ENCODE measurements around the gene USB1.

The USB1 gene, protein sequence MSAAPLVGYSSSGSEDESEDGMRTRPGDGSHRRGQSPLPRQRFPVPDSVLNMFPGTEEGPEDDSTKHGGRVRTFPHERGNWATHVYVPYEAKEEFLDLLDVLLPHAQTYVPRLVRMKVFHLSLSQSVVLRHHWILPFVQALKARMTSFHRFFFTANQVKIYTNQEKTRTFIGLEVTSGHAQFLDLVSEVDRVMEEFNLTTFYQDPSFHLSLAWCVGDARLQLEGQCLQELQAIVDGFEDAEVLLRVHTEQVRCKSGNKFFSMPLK

DNA sequence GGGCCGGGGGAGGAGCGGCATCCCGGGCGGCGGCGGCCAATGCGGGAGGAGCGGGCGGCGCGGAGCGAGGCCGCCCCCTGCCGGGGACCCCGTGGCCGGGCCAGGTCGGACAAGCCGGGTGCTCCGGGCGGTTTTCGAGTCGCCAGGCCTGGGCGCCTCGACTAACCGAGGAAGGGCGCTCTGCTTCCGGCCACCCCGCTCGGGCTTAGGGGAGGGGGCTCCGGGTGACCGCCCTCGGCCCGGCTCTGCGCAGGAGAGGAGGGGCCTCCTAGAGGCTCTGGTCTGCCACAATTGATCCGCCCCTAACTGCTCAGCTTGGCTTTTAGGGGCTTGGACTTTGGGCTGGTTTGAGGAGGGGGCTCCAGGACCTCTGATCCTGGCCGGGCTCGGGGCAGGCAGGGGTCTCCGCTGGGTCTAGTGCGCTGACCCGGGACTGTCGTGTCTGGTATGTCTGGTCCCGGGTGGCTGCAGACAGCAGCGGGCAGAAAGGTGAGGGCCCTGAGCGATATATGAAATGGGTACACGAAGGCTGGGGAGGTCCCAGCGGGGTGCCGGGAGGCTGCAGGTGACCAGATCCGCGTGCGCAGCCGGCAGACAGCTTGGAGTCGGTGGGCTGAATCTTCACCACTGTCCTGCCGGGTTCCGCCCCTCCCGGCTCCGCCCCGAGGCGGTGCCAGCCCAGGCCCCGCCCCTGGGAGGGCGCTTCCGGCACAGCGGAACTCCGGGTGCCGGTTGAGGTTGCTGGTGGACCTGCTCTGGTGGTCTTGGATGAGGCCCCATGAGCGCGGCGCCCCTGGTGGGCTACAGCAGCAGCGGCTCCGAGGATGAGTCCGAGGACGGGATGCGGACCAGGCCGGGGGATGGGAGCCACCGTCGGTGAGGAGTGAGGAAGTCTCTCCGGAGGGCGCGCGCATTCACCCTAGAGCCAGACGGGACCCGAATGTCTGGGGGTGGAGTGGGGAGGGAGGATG lies at the start of gene USB1:
Gene USB1 (plus strand): TSS at position 702 of the 971 bp plus-strand sequence. CDS start 77 bp downstream, at position 779.
- peak; percentile 68 for DNase-seq

DNA sequence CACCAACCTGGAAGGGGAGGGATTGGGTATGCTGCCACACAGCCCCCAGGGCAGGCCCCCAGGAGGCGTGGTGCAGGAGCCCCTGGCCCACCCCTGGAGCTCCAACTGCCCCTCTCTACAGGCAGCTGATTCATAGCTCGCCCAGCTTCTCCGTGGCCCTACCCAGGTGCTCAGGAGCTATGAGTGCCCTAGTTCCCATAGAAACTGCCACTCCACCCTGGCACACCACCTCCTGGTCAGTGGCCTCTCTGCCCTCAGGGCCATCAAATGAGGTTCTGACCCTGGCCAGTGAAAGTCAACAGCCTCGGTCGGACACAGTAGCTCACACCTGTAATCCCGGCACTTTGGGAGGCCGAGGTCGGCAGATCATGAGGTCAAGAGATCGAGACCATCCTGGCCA lies 48.3 kb upstream of the USB1 start:
- no peak for DNase-seq

DNA sequence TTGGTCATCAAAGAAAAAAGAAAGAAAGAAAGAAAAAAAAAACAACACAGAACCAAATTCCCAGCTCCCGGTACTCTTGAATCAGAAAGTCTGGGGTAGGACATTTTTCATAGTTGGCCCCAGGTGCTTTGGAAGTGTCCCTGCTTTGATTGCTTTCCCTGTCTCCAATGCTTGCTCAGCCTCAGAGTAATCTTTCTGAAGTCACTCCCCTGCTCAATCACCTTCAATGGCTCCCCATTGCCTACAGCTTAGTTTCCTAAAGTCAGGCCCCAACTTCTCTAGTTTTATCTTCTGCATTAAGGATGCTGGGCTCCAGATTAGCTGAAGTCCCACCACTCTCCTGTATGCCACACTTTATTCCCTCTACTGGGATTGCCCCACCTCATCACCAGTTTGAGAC lies 47.4 kb upstream of the USB1 start:
- no peak for DNase-seq

DNA sequence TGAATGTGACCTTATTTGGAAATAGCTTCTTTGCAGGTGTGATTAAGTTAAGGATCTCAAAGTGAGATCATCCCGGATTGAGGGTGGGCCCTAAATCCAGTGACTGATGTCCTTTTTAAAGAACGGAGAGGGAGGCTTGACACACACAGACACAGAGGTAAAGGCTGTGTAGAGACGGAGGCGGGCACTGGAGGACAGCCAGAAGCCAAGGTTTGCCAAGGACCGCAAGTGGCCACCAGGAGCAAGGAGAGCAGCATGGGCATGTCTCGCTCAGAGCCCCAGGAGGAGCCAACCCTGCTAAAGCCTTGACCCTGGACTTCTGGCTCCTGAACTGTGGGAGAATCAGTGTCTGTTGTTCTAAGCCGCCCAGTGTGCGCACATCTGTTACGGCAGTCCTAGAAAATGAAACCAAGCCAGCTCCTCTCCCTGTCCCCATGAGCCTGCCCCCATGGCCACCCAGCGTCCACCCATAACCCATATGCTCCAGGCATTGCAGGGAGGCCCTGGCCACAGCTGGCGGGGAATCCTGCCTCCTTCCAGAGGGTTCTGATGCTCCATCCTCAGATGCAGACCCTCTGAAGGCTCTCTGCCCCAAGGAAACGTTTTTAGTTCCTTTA lies 45.5 kb upstream of the USB1 start:
- DNase-seq, result no peak

DNA sequence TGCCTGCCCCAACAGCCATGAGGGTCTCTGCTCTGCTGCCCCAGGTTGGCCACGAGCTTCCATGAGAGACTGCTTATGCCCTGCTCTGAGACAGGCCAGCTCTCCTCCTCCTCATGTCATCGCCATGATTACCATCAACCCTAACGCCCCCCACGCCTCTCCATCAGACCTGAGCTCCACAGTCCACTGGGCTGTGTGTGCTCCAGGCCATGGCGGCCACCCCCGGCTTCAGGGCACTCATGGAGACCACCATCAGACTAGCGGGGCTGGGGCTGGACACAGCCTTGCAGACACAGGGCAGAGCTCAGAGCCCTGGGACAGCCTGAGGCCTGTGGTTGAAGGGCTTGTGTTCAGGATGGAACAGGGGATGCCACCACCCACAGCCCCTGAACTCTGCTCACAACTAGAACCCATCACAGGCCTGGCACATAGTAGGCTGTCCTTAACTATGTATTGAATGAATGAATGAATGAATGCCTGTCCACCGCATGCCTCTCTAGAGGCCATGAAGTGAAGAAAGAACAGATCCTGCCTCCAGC lies 44.9 kb upstream of the USB1 start:
- DNase-seq, result no peak

DNA sequence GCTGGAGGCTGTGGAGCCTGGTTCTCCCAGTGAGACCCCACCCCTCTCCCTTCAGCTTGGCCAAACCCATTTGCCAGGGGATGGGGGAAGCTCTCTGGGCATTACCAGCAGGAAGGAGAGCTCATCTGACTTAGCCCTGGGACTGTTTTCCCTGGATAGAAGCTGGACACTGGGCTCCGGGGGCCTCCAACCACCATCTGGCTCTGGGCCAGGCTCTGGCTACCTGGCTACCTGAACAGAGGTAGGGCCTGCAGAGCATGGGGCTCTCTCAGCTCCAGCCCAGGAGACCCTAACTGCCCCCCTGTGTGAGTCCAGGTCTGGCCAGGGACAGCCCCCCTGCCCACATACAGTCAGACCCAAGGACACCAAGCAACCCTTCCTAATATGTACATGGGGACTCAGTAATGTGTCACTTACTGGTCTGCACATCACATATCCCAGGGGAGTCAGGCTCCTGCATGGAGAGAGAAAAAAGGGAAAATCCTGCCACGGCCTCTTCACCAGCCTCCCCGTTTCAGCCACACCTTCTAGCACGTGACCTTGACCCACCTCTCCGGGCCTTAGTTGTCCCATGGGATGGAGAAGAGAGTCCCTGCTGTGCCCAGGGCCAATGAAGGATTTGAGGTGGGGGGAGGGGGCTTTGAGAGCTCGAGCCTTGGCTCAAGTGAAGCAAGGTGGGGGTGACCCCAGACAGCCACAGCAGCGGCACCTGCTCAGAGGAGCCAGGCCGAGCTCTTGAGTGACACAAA lies 44.1 kb upstream of the USB1 start:
- DNase-seq, result no peak

DNA sequence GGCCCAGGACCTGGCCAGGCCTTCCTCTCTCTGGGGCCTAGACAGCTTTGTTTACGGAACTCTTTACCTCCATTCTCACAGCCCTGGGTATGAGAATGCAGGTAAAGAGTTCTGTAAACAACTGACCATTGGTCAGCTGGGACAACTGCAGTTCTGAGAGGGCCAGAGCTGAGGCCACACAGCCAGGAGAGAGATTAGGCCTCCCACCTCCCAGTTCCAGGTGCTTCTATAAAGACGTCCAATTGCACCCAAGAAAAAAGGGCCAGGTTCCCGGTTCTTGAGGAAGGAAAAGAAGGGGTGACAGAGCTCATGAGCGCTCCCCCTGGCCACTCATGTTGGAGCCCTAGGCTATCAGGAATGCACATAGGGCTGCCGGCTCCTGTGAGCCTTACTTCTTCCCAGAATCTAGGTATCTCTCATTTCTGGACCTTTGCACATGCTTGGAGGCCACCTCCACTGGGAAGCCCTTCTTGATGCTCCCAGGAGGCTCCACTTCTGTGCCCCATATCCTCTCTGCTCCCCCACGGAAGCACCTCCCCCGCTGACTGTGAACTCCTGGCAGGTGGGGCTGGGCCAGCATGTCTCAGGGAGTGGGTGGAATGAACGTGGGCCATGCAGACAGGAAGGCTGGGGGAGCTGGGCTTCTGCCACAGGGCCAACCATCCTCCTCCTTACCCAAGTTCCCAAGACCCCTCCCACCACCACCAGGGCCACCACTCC lies 43.4 kb upstream of the USB1 start:
- no peak for DNase-seq

DNA sequence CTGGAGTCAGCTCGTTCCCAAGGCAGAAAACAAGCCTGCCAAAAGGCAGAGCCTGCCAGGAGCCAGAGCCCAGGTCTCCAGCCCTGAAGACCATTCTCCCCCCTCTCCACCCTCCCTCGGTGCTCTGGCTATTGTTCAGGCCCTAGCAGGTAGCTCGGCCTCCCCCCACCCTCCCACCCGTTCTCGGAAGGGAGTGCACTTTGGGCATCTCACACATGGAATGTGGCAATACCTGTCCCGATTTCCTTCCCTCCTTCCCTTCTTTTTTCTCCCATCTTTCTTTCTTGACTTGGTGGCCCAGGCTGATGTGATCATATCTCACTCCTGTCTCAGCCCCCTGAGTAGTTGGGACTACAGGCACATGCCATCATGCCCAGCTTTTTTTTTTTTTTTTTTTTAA lies 42.7 kb upstream of the USB1 start:
- no peak for DNase-seq

DNA sequence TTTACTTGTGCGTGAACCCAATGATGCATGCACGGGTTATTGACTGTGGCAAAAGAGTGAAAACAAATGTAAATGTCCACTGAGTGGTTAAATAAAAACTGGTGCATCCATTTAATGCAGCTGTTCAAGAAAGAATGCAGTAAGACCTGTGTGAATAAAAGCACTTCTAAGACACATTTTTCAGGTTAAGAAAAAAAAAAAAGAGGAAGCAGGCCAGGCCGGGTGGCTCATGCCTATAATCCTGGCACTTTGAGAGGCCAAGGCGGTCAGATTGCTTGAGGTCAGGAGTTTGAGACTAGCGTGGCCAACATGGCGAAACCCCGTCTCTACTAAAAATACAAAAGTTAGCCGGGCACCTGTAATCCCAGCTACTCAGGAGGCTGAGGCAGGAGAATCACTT lies 42.1 kb upstream of the USB1 start:
- DNase-seq, result no peak

DNA sequence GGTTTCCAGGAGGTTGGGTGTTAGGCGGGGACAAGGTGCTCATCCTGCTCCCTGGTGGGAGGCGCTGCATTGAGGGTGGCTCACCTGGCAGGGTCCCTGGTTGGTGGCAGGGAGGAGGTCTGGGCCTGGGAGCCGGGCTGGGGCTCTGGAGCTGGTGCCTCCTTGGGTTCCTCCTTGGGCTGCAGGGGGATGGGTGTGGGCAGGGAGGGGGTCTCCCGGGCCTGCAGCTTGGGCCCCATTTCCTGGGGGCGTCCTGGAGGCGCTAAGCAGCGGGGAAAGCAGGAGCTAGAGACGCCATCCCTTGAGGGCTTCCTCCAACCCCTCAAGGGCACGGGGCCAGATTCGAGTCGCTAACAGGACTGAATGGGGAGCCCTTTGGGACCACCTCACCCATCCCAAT lies 41.4 kb upstream of the USB1 start:
- DNase-seq, result no peak

DNA sequence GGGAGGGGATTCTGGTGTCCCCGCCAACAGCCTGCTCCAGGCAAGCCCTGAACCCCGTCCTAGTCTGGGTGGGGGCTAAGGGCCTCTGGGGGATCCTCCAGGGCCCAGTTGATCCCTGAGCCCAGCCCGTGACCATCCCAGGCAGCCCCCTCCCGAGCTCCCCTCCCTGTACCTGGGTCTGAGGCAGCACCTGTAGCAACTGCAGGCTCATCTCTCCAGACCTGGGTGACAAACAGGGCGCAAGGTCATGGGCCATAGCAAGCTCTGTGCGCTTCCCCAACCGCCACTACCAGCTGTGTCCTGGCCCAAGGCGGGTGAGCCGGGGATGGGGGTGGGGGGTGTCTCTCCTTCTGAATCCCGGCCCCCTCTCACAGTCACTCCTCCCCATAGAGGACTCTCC lies 40.9 kb upstream of the USB1 start:
- no peak for DNase-seq

DNA sequence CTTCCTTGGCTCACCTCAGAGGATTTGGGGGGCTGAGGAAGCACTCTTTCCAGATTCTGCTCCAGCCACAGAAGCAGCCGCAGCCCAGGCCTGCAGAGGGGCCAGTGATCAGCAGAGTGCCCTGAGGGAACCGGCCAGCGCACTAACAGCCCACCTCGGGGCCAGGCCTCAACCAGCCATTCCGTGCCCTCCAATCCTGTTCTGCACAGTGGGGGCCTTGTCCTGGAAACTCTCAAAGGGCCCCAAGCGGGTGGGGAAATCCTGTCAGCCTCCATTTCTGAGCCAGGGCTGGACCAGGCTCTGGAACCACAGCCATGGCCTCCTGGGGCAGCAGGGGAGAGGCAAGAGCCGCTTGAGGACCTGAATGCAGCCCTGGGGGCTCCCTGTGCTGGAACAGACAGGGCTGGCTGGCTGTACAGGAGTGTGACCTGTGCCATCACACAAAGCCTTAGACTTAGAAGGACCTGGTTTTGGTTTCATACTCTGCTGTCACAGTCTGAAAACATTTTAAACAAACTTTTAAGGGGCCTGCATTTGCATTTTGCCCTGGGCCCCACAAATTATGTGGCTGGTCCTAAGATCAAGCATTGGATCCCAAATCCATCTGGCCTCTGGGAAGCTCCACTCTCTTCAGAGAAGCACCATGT lies 40.3 kb upstream of the USB1 start:
- DNase-seq, result no peak

DNA sequence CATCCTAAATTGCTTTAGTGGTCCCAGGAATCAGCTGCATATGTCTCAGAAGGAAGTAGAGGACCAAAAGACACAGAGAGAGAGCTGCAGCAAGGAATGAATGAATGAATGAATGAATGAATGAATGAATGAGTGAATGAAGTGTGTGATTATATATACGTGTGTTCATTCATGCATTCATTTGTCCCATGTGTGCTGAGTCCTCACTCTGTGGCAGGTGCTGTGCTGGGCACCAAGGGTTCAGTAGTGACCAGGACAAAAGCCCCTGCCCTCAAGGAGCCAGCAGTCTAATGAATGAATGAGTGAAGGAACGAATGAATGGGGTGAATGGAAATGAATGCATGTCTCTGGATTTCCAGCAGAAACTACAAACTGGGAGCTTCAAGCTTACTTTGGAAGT lies 39.7 kb upstream of the USB1 start:
- DNase-seq, result no peak

DNA sequence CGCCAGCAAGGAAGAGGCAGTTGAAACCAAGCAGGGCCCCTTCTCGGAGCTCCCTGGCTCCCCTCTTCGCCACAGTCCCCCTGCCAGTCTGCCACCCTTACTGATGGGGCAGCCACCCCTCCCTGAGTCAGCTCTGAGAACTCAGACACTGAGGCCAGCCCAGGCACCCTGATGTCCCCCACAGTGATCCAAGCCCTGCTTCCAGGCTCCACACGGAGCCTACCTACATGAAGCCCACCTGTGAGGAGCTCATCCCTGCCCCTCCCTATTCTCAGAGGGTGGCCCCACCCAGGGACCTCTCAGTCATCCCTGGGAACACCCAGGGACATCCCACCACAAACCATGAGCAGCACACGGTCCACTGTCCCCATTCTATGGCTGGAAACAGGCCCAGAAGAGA lies 39.2 kb upstream of the USB1 start:
- DNase-seq, result no peak

DNA sequence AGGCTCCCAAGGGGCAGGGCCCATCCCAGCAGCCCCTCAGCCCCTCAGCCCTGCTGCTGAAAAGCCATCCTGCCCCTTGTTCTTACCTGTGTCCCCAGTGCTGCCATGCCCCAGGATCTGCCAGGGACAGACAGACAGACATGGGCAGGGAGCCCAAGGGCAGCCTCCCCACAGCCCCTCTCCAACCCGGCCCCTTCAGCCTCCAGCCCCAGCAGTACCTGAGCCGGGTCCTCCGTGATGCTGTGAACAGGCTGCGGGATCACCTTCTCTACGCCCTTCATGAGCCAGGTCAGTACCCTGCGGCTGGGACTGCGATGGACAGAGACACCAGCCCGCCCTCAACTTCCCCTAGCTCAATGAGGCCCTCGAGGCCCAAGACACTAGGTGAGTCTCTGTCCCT lies 38.5 kb upstream of the USB1 start:
- no peak for DNase-seq

DNA sequence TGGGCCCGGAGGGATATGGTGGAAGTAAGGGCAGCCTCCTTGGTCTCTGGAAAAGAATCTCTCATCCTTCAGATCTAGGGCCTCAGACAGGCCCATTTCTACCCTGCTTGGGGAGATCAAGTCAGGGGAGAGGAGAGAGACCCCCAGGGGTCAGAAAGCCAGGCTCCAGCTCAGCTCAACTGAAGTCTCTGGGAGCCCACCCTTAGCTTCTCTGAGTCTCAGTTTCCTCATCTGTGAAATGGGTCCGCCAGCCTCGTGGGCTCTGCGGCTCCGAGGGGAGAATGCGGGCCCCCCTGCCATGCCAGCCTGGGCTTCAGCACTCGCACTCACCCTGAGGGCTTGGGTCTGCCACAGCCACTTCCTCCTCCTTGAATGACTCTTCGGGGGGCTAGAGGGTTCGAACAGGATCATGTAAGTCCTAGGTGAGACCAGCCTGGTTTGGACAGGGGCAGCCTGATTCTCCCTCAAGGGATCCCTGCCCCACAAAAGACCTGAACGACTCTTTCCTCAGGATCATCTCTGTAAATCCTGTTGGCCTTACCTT lies 37.0 kb upstream of the USB1 start:
- no peak for DNase-seq

DNA sequence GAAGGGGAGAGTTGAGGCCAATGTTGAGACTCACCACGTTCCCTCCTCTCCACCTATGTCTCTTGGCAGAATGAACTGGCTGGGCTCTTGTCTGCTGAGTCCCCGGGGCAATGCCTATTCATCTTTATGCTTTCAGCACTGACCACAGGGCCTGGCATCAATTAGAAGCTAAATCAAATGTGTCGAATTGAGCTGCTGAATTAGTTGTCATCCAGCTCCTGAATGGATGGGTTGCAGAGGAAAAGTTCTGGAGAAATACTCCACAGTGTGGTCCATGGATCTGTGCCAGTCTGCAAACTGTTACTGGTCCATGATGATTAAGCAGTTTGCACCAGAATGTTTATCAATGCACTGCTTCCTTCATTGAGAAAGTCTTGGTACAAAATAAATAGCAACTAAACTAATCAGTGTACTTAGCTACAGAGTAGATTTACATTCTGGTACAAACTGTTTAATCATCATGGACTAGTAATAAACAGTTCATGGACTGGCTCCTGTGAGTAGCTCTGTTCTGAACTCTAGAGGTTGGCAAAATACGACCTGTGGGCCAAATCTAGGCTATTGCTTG lies 34.9 kb upstream of the USB1 start:
- no peak for DNase-seq

DNA sequence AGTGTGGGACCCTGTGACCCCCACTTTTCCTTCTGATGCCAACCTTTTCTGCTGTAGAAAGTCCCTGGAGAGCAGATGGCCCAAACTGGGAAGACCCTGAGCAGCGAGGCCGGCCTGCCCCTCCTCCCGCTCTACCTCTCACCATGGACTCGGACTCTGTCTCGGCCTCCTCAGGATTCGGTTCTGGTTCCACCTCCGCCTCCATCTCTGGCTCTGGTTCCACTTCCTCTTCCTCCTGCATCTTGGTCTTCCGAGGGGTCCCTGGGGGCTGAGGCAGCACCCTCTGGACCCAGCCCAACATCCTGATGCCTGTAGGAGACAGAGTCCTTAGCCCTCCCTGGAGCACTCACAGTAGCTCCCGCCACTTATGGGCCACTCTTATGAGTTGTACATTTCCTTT lies 34.2 kb upstream of the USB1 start:
- no peak for DNase-seq

DNA sequence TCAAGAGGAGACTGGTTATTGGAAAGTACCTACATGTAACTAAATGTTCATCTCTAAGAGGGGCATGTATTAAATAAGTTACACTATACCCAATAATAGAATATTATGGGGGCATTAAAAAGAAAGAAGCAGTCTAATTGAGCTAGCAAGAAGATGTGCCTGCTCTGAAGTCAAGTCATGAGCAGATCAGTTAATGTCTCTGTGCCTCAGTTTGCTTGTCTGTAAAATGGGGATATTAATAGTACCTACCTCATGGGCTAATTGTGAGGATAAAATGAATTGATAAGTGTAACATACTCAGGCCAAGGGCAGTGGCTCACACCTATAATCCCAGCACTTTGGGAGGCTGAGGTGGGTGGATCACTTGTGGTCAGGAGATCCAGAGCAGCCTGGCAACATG lies 33.3 kb upstream of the USB1 start:
- no peak for DNase-seq

DNA sequence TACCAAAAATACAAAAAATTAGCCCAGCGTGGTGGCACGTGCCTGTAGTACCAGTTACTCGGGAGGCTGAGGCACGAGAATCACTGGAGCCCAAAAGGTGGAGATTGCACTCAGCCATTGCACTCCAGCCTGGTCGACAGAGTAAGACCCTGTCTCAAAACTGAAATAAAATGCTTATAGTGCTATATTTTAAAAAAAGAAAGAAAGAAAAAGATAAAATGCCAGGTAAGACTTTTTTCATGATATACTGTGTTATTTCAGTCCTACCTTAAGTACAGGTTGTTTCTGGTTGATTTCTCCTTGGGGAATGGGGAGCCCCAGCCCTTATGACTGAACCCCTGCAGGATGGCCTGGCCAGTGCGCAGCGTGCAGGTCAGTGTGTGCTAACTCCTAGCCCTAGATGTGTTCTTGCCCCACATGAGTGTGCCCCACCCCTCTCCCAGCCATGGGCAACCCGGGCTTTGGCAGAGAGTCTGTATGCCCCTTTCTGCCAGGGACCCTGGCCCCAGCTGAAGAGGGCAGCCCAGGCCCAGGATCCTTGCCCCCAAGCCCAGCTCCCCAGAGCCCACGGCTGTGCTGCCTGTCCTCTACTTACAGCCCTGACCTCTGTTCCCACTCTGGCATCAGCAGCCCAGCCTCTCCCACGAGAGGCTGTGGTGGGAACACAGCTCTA lies 31.6 kb upstream of the USB1 start:
- no peak for DNase-seq
